ENCODE data around the gene CPN2.

Gene CPN2

DNA sequence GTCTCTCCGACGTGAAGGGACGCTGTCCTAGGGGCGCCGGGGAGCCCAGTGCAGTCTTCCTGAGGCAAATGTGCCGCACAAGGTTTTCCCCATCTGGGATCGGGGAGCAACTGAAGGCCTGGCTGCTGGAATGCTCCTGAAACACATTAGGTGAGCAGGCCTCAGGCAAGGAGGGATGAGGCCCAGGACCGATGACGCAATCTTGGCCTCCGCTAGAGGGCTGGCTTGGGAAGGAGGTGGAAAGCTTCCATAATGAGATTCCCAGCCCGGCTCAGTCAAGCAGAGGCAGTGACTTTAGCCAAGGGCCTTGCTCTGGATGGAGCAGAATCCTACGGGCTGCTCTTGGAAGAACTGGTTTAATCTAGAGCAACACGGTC, 50.8 kb downstream of the CPN2 start:
- Histone ChIP-seq H3K4me1 (ENCODE audit: control insufficient read depth in 2 of 2, insufficient read depth in 2 of 2, low read length in 2 of 2) (peaks cover 3 to 5% of the 10 kb centered on the region in 2 donors), H3K9ac (ENCODE audit: low read depth in 1 of 2, low read length in 2 of 2) (no peak overlapping the region), H3K36me3 (ENCODE audit: control insufficient read depth in 2 of 2, insufficient read depth in 2 of 2, low read length in 2 of 2) (no peaks in the 10 kb centered on the region), H3K4me3 (ENCODE audit: low read length in 2 of 2) (no peak overlapping the region), H3K27ac (ENCODE audit: low read depth in 2 of 2, low read length in 2 of 2) (peak overlapping the region in 1 of 2 donors; percentile 5), H3K27me3 (ENCODE audit: control insufficient read depth in 2 of 2, insufficient read depth in 2 of 2, low read length in 2 of 2) (peaks cover 0 to 1% of the 10 kb centered on the region in 2 donors), H3K9me3 (ENCODE audit: control insufficient read depth in 2 of 2, low read length in 2 of 2) (no peaks in the 10 kb centered on the region)

DNA sequence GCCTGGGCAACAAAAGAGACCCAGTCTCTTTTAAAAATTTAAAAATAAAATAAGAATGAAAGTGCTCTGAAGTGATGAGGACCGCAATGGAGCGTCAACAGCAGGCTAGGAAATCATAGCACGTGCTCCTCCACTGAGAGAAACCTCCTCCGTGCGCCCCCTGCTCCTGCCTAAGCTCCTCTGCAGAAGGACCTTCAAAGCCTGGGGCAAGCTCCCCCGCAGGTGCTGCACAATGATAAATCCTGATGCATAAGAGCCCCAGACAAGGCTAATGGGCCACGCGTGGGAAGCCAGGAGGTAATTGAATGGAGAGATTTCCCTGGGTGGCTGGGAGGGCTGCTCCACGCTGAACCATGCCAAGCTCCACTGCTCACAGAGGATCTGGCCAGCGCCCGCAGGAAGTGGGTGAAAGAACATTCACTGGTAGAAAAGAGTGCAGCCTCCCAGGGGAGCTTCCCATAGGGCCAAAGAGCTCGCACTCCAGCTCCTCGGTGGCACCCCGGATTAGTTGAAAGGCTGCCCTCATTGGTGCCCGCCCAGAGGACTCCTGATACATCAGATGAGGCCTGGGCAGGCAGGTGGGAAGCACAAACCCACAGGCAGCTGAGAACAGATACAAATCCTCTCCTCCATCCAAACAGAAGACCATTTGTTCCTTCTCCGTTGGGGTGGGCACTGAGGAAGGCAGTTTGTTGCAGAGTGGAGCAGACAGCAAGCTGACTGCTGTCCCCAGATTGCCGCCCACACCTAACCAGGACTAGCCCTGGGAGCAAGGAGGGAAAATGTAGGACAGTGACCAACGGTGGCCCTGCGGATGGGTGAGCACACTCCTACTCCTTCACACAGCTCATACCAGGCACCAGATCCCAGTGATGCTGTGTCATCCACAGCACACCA, 52.5 kb downstream of the CPN2 start:
- H3K9ac ChIP-seq (ENCODE audit: low read depth in 1 of 2, low read length in 2 of 2): no peak overlapping the region
- no peaks in the 10 kb centered on the region for H3K9me3 ChIP-seq (ENCODE audit: control insufficient read depth in 2 of 2, low read length in 2 of 2)
- H3K4me3 ChIP-seq (ENCODE audit: low read length in 2 of 2): no peak overlapping the region
- H3K36me3 ChIP-seq (ENCODE audit: control insufficient read depth in 2 of 2, insufficient read depth in 2 of 2, low read length in 2 of 2): no peaks in the 10 kb centered on the region
- H3K4me1 ChIP-seq (ENCODE audit: control insufficient read depth in 2 of 2, insufficient read depth in 2 of 2, low read length in 2 of 2): peaks cover 3 to 5% of the 10 kb centered on the region in 2 donors
- H3K27ac ChIP-seq (ENCODE audit: low read depth in 2 of 2, low read length in 2 of 2): no peak overlapping the region
- no peaks in the 10 kb centered on the region for H3K27me3 ChIP-seq (ENCODE audit: control insufficient read depth in 2 of 2, insufficient read depth in 2 of 2, low read length in 2 of 2)

DNA sequence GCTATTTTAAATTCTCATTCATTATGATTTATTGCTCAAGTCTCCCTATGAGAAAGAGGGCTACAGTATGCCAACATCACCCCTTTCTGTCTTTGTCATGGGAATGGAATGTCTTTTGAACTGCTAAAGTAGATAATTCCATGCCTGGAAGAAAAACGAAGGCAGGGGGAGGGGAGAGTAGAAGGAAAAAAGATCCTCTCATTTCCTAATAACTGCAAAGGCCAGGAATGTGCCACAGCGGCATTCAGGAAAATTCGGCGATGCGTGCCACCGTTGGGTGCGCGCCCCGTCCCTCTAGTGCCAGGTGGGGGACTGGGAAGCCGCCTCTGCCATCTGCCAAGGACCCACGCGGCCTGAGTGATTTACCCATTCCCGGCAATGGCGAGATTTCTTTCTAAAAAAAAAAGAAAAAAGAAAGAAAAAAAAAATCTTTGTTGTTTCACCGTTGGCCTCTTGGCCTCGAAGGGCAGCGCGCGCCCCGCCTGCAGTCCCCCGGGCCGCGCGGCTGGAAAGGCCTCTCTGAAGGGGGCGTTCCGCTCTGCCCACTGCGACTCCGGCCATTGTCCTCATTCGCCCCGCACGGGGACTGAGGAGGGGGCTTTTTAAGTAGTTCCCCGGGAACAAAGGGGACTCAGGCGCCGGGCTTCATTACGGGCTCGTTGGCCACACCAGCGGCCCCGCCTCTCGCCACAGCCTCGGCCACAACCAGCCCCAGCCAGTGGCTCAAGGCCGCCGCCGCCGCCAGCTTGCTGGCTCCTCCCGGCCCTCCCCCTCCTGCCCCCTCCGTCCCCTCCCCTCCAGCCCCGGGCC, 54.5 kb downstream of the CPN2 start:
- Histone ChIP-seq H3K27ac (ENCODE audit: low read depth in 2 of 2, low read length in 2 of 2) (no peak overlapping the region), H3K4me3 (ENCODE audit: low read length in 2 of 2) (peak overlapping the region; percentile 7 to 33), H3K4me1 (ENCODE audit: control insufficient read depth in 2 of 2, insufficient read depth in 2 of 2, low read length in 2 of 2) (peaks cover 3 to 5% of the 10 kb centered on the region in 2 donors), H3K27me3 (ENCODE audit: control insufficient read depth in 2 of 2, insufficient read depth in 2 of 2, low read length in 2 of 2) (no peaks in the 10 kb centered on the region), H3K9me3 (ENCODE audit: control insufficient read depth in 2 of 2, low read length in 2 of 2) (no peaks in the 10 kb centered on the region), H3K9ac (ENCODE audit: low read depth in 1 of 2, low read length in 2 of 2) (no peak overlapping the region), H3K36me3 (ENCODE audit: control insufficient read depth in 2 of 2, insufficient read depth in 2 of 2, low read length in 2 of 2) (no peaks in the 10 kb centered on the region)

DNA sequence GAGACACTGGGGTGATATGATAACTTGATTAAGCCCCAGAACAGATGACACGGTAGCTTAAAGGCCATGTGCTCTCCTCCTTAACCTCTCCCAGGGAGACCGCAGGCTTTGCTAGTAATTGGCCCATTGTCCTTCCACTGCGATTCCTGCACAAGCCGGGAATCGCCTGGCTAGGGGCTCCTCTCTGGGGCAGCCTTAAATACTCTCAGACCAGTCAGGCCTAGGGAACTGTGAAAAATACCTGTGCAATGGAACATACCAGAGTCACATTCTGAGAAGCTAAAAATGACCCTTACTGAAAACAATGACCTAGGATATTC, 56.3 kb downstream of the CPN2 start:
- no peak overlapping the region for H3K27ac ChIP-seq (ENCODE audit: low read depth in 2 of 2, low read length in 2 of 2)
- H3K4me1 ChIP-seq (ENCODE audit: control insufficient read depth in 2 of 2, insufficient read depth in 2 of 2, low read length in 2 of 2): peaks cover 3 to 5% of the 10 kb centered on the region in 2 donors
- H3K4me3 ChIP-seq (ENCODE audit: low read length in 2 of 2): no peak overlapping the region
- H3K9ac ChIP-seq (ENCODE audit: low read depth in 1 of 2, low read length in 2 of 2): no peak overlapping the region
- H3K27me3 ChIP-seq (ENCODE audit: control insufficient read depth in 2 of 2, insufficient read depth in 2 of 2, low read length in 2 of 2): no peaks in the 10 kb centered on the region
- H3K9me3 ChIP-seq (ENCODE audit: control insufficient read depth in 2 of 2, low read length in 2 of 2): peaks cover 0 to 3% of the 10 kb centered on the region in 2 donors
- H3K36me3 ChIP-seq (ENCODE audit: control insufficient read depth in 2 of 2, insufficient read depth in 2 of 2, low read length in 2 of 2): no peaks in the 10 kb centered on the region

DNA sequence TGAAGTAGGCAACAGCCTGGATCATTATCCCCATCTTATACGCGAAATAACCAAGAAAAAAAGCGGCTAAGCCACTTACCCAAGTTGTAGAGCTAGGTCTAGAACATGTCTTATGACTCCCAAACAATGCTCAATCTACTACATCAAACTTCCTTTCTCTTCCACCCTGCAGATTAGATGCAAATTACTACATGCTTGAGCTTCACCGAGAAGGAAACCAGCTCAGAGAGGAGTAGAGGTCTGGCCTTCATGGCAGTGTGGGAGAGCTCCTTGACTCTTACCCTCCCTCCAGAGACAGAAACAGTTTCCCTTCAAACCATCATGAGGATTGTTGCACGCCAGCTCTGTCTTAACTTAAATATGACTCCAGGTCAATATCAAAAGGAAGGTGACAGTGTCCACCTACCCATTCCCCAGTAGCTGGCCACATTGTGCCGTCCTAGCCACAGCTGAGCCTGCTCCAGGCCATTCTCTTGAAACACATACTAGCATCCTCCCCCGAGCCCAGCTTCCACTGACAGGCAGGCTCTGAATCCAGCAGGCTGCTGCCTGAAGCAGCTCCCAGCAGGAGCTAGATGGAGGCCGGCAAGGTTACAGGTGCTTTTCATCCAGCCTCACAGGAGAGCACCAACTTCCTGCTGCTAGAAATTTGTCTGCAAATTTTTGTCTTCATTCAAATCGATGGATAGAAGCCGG, 56.8 kb downstream of the CPN2 start:
- Histone ChIP-seq H3K36me3 (ENCODE audit: control insufficient read depth in 2 of 2, insufficient read depth in 2 of 2, low read length in 2 of 2) (no peaks in the 10 kb centered on the region), H3K4me3 (ENCODE audit: low read length in 2 of 2) (no peak overlapping the region), H3K27me3 (ENCODE audit: control insufficient read depth in 2 of 2, insufficient read depth in 2 of 2, low read length in 2 of 2) (no peaks in the 10 kb centered on the region), H3K9ac (ENCODE audit: low read depth in 1 of 2, low read length in 2 of 2) (no peak overlapping the region), H3K9me3 (ENCODE audit: control insufficient read depth in 2 of 2, low read length in 2 of 2) (peaks cover 0 to 3% of the 10 kb centered on the region in 2 donors), H3K27ac (ENCODE audit: low read depth in 2 of 2, low read length in 2 of 2) (no peak overlapping the region), H3K4me1 (ENCODE audit: control insufficient read depth in 2 of 2, insufficient read depth in 2 of 2, low read length in 2 of 2) (peaks cover 3 to 5% of the 10 kb centered on the region in 2 donors)

DNA sequence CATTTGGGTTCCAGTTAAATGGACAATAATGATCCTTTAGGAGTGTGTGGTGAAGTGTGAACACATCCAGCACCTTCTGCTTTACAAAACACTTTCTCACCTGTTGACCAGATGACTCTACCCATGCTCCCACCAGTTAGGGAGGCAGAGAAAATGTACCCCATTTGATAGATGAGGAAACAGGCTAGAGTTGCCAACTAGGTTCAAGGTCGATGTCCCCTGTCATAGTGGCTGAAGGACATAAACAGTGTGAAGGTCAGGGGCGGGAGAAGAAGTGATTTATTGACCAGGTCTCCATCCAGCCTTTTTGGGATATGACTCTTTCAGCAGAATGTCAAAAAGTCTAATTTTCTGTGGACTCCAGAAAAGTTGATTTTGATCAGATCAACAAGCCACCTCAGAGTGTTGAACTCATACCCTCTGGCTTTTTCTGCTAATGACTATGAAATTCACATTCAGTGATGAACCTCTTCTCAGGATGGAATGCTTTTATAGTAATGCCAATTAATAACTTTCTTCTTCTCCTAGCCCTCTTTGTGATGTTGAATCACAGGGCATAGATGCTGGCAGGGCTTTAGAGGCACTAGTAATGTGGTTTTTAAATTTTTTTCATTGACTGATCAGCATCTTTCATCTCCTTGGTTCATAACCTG, 57.5 kb downstream of the CPN2 start:
- Histone ChIP-seq H3K9ac (ENCODE audit: low read depth in 1 of 2, low read length in 2 of 2) (no peak overlapping the region), H3K27ac (ENCODE audit: low read depth in 2 of 2, low read length in 2 of 2) (no peak overlapping the region), H3K27me3 (ENCODE audit: control insufficient read depth in 2 of 2, insufficient read depth in 2 of 2, low read length in 2 of 2) (no peaks in the 10 kb centered on the region), H3K4me1 (ENCODE audit: control insufficient read depth in 2 of 2, insufficient read depth in 2 of 2, low read length in 2 of 2) (peaks cover 3 to 5% of the 10 kb centered on the region in 2 donors), H3K9me3 (ENCODE audit: control insufficient read depth in 2 of 2, low read length in 2 of 2) (peaks cover 0 to 3% of the 10 kb centered on the region in 2 donors), H3K36me3 (ENCODE audit: control insufficient read depth in 2 of 2, insufficient read depth in 2 of 2, low read length in 2 of 2) (no peaks in the 10 kb centered on the region), H3K4me3 (ENCODE audit: low read length in 2 of 2) (no peak overlapping the region)

DNA sequence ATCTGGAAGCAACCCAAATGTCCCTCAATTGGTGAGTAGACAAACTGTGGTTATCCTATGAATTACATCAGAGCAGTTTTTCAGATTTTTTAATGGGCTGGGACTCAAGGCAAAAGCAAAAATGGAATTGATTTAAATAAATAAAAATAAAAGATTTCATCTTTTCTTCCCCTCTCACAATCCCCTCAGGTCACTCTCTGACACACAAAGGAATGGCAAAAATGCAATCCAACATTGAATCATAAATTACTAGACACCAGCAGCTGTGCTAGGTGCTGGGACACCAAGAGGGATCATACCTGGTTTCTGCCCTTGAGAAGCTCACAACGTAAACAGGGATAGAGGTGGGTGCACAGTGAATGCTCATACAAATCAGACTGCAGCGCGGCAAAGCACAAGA, 58.8 kb downstream of the CPN2 start:
- peaks cover 3 to 5% of the 10 kb centered on the region in 2 donors for H3K4me1 ChIP-seq (ENCODE audit: control insufficient read depth in 2 of 2, insufficient read depth in 2 of 2, low read length in 2 of 2)
- H3K27me3 ChIP-seq (ENCODE audit: control insufficient read depth in 2 of 2, insufficient read depth in 2 of 2, low read length in 2 of 2): no peaks in the 10 kb centered on the region
- H3K9ac ChIP-seq (ENCODE audit: low read depth in 1 of 2, low read length in 2 of 2): no peak overlapping the region
- no peaks in the 10 kb centered on the region for H3K36me3 ChIP-seq (ENCODE audit: control insufficient read depth in 2 of 2, insufficient read depth in 2 of 2, low read length in 2 of 2)
- peaks cover 0 to 3% of the 10 kb centered on the region in 2 donors for H3K9me3 ChIP-seq (ENCODE audit: control insufficient read depth in 2 of 2, low read length in 2 of 2)
- no peak overlapping the region for H3K27ac ChIP-seq (ENCODE audit: low read depth in 2 of 2, low read length in 2 of 2)
- H3K4me3 ChIP-seq (ENCODE audit: low read length in 2 of 2): no peak overlapping the region
